HL-60/S4 treated with retinoic acid at 250 ng/mL for 4 days and 3 days (cell line): ENCODE measurements around the gene APLF.
"Not testable (repeated sequence)": the region's sequence is repeated elsewhere in the genome, so short reads cannot be mapped to it uniquely, and the experiment has no call there.

Experiments used
- in situ Hi-C: fragments of 300-500 bp; cut with MboI; formaldehyde crosslinking; loops from 2 replicates; pipeline ENCODE4 v1.7.0; 2022; ENCODE audit warnings: low sequenced_read_pairs

The APLF gene

DNA sequence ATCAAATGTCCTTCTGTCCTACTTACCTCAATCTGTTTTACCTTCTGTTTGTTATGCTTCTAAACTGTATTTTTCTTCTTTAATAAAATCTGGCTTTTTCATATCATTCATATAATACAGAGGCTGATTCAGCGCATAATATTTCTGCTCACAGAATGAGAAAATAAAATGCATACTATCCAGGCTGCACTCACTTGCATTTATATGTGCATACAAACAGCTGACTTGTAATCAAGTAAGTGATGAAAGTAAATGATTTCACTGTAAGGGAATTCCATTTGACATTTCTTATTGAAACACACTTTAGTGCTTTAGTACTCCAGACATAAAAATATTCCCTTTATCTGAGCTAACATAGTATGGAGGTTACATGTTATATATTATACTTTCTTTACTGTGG, 100.7 kb downstream of the APLF start:
- in situ Hi-C loops, result no loop called here

DNA sequence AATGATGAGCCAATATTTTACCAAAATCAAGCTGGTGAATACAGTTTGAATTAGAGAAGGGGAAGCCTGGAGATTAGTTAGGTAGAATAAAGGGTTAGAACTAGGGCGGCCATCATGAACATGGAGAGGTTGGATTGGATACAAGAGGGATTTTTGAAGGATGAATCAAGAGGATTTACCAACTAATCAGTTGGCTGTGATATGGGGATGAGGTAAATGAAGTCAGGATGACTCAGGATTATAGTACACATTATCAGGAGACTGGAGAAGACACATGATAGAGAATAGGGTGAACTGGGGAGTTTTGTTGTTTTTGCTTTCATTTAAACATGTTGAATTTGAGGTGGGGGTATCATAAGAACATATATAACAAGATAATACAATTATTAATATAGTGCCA, 102.2 kb downstream of the APLF start:
- in situ Hi-C loops, result no loop called here

DNA sequence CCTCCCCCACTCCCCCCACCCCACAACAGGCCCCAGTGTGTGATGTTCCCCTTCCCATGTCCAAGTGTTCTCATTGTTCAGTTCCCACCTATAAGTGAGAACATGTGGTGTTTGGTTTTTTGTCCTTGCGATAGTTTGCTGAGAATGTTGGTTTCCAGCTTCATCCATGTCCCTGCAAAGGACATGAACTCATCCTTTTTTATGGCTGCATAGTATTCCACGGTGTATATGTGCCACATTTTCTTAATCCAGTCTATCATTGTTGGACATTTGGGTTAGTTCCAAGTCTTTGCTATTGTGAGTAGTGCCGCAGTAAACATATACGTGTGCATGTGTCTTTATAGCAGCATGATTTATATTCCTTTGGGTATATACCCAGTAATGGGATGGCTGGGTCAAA, 103.0 kb downstream of the APLF start:
- in situ Hi-C loops, result not testable (repeated sequence)

DNA sequence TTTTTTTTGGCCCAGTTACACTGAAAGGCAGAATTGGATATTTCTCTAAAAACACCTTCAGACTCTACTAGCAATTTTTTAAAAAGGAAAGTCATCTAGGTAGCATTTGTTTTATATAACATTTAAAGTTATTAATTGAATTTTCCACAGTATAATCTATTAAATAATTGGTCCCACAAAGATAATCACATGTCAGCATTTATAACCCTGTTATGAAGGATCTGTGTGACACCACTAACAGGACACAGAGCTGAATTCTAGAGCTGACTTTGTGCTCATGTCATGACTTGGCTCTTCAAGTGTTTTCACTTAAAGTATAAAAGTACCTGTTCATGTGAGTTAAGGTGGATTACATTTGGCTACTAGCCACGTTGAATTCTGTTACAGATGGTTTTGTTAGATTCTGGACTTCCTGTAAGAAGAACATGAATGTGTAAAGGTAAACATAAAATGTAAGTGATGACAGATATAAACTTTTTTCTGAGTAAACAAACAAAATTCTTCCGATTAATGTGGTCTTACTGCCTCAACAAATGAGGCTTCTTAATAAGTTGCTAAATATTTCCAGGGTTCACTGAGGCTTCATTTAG, 106.9 kb downstream of the APLF start:
- in situ Hi-C loops, result no loop called here

DNA sequence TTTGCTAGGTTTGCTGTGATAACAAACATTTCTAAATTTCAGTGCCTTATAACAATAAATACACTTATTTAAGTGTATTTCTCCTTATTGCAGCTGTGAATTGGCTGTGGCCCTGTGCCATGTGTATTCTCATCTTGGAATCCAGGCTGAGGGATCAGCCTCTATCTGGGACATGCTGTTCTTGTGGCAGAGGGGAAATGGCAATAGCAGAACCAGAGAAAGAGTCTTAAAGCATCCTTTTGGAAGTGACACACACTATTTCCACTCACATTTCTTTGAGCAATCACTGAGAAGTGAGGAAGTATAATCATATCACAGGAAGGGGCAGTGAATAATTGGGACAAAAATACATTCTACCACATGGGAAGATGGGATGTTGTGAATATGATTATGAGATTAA, 109.8 kb downstream of the APLF start:
- in situ Hi-C loops, result no loop called here

DNA sequence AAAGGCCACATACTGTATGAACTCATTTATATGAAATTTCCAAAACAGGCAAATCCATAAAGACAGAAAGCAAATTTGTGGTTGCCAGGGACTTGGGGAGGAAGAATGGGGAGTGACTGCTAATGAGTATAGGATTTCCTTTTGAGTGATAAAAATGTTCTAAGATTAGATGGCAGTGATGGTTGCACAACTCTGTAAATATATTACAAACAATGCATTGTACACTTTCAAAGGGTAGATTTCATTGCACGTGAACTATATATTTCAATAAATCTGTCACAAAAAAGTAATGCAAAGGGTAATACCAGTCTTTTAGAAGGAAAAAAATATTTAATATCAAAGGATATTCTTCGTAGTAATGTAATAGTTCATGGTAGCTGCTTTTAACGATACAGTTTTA, 112.3 kb downstream of the APLF start:
- in situ Hi-C loops, result no loop called here

DNA sequence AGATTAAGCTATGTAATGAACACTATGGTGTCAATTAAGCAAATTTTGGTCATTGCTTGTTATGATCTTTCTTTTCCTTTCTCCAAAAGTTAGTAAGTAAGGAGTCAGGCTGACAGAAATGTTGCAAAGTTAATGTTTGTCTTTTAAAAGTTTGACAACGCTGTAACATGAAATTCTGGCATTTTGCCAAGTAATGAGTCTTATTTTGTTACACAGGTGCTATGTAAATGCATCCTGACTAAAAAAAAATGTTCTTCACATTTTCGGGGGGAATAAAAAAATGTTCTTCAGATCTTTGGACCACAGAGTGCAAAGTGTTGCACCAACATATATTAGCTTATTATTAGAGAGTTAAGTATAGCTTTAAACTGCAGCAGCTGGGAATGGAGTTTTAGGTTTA, 121.2 kb downstream of the APLF start:
- in situ Hi-C loops, result no loop called here

DNA sequence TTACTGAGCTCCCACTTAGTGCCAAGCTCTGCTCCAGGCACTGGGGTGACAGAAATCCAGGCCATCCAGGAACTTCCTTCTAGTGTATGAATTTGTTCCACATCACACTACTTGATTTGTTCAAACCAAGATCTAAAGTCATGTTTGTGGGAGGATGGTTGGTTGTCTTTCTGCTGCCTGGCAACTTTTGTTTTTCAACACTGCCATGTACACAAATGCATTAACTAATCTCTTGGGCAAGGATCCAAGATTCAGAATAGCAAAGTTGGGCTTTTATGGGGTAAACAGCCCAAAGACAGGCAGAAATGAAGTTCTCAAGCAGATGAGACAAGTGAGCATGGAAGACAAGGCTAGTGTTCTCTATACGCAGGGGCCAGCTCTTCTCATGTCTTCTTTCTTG, 122.6 kb downstream of the APLF start:
- in situ Hi-C loops, result no loop called here

DNA sequence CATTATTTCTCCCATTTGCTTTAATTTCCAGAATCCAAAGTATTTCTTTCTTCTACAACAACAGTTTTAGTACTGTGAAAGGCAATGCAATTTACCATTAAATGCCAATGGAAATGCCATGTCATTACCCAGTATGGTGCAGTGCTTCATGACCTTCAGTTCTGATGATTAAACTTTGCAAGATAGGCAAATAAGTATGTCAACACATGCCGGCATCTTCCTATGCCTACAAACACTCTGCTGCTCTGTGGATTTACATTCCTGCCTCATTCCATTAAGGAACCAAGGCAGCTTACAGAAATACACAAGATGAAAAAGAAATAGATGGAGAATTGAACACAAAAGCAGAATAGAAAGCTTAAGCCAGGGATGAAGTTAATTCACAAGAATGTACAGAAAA, 123.3 kb downstream of the APLF start:
- in situ Hi-C loops, result no loop called here

DNA sequence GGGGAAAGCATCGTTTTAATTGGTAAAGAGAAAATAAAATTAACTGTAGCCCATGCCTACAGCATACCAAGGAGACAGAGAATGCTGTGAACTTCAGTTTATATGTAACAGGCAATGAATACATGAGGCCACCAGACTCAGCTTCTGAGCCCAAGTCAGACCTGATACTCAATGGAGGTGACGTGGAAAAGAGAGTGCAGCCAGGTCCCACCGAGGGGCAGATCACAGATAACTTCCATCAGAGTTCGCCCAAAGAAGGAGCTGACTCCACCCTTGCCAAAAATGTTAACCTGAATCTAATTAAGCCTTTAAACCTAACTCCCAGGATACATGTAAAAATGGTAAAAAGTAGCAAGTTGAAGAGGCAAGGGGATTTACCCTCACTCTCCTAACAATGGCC, 123.8 kb downstream of the APLF start:
- in situ Hi-C loops, result no loop called here

DNA sequence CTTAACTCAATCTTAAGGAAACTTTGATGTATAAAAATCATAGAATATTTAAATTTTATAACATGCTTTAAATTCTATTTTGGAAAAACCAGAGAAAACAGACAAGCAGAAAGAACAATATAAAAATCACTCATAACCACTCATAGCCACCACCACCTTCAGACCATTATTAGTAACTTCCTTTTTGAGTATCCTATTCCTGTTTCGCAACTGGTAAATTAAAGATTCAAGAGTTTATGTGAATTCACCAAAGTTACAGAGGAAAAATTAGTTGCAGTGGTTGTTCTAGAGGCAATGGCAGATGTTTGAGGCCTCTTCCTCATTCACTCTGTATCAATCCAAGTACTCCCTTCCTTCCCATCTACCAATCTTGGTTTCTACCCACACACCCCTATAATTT, 126.7 kb downstream of the APLF start:
- in situ Hi-C loops, result no loop called here

DNA sequence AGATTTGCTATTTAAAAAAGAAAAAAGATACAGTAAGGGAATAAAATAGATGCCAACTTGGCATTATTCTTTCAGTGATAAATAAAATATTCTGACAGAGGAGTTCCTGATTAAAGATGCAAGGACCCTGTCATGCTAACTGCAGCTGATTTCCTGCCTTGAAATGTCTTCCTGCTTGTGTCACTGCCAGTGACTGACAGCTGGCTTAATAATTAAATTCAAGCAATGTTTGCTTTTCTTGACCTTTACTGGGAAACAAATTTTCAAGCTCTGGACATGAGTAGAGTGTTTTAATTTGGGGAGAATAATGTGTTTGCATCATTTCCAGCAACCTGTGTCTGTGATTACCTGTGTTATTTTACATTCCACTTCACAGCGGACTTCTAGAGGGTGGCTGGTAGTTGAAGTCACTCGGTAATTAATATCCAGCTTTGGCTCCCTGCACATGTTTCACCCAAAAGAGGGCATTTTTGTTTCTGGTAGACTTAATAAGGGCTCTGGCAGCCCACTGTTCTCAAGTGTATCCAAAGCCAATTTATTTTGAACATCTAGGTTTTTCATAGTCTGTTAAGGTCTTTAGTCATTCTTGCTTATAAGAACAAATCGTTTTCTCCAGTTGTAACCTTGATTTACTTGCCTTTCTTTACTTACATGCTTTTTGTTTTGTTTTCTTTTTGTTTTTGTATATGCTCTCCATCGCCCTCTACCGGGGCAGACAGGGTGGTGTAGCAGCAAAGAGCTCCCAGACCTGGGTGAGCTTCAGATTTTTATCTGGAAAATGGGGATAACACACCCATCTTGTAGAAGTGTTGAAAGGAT, 127.5 kb downstream of the APLF start:
- in situ Hi-C loops, result no loop called here

DNA sequence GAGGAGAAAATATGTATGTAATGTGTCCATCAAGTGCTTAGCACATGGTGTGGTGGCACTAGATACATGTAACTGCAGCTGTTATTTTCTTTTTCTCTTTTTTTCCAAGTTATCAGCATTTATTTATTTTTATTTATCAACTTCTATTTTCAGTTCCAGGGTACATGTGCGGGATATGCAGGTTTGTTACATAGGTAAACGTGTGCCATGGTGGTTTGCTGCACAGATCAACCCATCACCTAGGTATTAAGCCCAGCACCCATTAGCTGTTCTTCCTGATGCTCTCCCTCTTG, 128.1 kb downstream of the APLF start:
- in situ Hi-C loops, result not testable (repeated sequence)

DNA sequence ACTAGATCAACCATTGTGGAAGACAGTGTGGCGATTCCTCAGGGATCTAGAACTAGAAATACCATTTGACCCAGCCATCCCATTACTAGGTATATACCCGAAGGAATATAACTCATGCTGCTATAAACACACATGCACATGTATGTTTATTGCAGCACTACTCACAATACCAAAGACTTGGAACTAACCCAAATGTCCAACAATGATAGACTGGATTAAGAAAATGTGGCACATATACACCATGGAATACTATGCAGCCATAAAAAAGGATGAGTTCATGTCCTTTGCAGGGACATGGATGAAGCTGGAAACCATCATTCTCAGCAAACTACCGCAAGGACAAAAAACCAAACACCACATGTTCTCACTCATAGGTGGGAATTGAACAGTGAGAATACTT, 133.1 kb downstream of the APLF start:
- in situ Hi-C loops, result not testable (repeated sequence)

DNA sequence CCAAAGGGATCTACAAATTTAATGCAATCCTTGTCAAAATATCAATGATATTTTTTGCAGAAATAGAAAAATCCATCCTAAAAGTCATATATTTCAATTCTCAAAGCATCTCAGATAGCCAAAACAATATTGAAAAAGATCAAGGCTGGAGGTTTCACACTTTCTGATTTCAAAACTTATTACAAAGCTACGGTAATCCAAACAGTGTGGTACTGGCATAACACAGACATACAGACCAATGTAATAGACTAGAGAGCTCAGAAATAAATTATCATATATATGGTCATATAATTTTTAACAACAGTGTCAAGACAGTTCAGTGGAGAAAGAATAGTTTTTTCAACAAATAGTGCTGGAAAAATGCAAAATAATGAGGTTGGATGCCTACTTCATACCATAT, 135.7 kb downstream of the APLF start:
- in situ Hi-C loops, result no loop called here

DNA sequence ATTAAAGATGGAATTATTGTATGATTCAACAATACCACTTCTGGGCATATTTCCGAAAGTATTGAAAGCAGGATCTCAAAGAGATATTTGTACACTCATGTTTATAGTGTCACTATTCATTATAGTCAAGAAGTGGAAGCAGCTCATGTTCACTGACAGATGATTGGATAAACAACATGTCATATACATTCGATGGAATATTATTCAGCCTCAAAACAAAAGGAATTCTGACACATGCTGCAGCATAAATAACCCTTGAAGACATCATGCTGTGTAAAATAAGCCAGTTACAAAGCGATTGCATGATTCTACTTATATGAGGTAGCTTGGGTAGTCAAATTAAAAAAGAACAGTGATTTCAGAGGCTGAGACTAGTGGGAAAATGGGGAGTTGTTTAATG, 136.7 kb downstream of the APLF start:
- in situ Hi-C loops, result no loop called here

DNA sequence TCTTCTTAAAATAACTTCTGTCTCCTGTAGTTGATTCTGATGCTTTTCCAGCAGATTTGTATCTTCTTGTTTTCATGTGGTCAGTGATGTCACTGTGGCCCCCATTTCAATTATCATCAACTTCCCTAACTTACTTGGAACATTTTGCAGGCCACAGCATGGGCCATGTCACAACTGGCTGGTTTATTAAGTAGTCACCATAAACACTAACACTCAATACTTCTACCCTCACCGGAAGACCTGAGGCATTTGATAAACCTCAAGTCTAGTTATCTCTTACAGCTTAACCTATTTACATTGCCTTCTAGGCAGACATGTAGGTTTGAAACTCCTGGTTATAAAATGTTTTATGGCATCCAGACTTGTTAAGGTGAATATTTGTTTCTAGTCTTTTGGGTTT, 138.6 kb downstream of the APLF start:
- in situ Hi-C loops, result no loop called here

DNA sequence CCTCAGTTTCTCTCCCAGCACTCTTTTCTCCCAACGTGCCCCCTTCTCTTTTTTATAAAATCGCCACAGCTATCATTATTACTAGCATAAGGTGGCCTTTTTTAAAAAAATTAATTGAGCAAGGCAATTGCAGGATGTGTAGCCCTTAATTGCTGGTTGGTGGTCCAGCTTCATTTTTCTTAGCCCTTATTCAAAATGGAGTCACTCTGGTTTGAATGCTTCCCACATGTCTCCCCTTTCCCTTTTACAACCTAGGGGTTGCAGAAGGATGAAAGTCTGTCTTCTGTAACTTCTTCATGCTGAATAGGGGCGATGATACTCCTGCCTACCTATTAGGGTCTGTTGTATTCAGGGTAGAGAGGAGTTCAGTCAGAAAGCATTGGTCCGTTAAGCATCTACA, 139.4 kb downstream of the APLF start:
- in situ Hi-C loops, result no loop called here

DNA sequence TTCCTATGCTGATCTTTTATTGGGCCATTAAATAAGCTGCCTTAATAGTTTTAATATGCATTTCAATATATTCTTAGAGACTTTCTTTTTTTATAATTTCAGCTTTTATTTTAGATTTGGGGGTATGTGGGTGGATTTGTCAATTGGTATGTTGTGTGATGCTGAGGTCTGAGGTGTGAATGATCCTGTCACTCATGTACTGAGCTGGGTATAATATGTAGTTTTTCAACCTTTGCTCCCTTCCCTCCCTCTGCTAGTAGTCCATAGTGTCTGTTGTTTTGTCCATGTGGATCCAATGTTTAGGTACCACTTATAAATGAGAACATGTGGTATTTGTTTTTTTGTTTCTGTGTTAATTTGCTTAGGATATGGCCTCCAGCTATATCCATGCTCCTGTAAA, 140.5 kb downstream of the APLF start:
- in situ Hi-C loops, result no loop called here

DNA sequence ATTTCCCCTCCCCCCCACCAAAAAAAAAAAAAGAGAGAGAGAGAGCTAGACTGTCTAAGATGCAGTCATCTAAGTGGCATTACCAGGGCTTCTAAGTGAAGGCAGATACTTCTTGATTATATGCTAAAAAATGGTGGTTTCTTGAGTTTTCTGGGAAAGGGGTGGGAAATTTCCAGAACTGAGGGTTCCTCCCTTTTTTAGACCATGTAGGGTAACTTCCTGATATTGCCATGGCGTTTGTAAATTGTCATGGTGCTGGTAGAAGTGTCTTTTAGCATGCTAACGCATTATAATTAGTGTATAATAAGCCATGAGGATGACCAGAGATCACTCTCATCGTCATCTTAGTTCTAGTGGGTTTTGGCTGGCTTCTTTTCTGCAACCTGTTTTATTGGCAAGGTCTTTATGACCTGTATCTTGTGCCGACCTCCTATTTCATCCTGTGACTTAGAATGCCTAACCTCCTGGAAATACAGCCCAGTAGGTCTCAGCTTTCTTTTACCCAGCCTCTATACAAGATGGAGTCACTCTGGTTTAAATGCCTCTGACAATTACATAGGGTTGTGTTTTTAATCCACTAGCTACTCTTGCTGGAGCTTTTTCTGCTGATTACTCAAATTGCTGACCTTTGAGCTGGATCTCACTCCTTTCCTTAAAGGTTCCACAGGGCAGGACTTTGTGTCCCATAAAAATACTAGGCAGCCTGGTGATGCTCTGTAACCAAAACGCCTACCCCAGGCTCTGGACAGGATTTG, 145.6 kb downstream of the APLF start:
- in situ Hi-C loops, result no loop called here

DNA sequence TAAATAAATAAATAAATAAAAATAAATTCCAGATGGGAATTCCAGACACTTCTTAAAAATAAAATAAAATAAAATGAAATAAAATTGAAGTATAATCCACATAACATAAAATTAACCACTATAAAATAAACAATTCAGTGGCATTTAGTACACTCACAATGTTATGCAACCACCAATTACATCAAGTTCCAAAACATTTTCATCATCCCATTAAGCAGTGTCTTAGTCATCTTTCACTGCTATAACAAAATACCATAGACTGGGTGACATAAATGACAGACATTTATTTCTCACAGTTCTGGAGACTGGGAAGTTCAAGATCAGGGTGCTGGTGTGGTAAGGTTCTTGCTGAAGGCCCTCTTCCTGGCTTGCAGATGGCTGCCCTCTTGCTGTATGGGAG, 153.4 kb downstream of the APLF start:
- in situ Hi-C loops, result no loop called here

DNA sequence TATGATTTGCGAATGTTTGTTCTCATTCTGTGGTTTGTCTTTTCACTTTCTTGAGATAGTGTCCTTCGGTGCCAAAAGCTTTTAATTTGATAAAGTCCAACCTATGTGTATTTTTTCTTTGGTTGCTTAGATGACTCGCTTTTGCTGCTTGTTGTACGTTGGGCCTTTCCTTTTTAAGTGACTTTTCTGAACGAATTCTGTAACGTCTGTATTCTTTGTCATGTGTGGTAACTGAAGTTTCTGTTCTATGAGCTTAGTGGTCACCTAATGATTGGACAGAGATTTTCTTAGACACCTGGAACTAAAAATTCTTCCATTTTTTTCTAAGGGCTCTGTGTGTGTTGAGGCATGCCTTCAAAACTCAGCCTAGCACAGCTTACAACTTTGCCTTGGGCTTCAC, 156.4 kb downstream of the APLF start:
- in situ Hi-C loops, result no loop called here
